ENCODE data around the gene MYRF. TPM values are rescaled to one million over a fixed set of nuclear protein-coding genes. Genes with fewer than 3 reads are reported as not detected.

MYRF gene
- total and polyA plus RNA-seq, 9 of the 15 experiments (the other 6 are each of a cell fraction or from before 2014, with no cell fraction given): 2.3 to 25.8 (median 7.1) TPM

DNA sequence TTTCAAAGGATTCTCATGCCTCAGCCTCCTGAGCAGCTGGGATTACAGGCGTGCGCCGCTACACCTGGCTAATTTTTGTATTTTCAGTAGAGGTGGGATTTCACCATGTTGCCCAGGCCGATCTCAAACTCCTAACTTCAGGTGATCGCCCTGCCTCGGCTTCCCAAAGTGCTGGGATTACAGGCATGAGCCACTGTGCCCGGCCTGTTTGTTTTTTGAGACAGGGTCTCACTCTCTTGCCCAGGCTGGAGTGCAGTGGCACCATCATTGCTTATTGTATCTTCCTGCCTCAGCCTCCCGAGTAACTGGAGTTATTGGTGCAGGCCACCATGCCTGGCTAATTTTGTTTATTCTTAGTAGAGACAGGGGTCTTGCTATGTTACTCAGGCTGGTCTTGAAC, 83.8 kb downstream of the MYRF start (continued):
- no peak for TF ChIP-seq PURB (CRISPR knock-in tag; IDR thresholded peaks at IDR 0.05; ENCODE audit: low read depth)
- no peak for TF ChIP-seq GATAD2B (IDR thresholded peaks at IDR 0.05; ENCODE audit: borderline replicate concordance)
- TF ChIP-seq ZNF699 (CRISPR knock-in tag; IDR thresholded peaks at IDR 0.05; ENCODE audit: insufficient replicate concordance): no peak
- TF ChIP-seq E2F3 (CRISPR knock-in tag; IDR thresholded peaks at IDR 0.05): 0 out of 2 replicates have a peak, but pooled peaks have one; percentile 14
- no peak for TF ChIP-seq ZFP30 (CRISPR knock-in tag; IDR thresholded peaks at IDR 0.05; ENCODE audit: borderline replicate concordance)
- TF ChIP-seq ASH1L (IDR thresholded peaks at IDR 0.05; ENCODE audit: borderline replicate concordance, low read depth, partially characterized antibody): no peak
- 0 out of 2 replicates have a peak, but pooled peaks have one; percentile 15 for TF ChIP-seq ZNF212 (CRISPR knock-in tag; IDR thresholded peaks at IDR 0.05)
- no peak for TF ChIP-seq ELF4 (CRISPR knock-in tag; IDR thresholded peaks at IDR 0.05)
- TF ChIP-seq, protein P1, sequence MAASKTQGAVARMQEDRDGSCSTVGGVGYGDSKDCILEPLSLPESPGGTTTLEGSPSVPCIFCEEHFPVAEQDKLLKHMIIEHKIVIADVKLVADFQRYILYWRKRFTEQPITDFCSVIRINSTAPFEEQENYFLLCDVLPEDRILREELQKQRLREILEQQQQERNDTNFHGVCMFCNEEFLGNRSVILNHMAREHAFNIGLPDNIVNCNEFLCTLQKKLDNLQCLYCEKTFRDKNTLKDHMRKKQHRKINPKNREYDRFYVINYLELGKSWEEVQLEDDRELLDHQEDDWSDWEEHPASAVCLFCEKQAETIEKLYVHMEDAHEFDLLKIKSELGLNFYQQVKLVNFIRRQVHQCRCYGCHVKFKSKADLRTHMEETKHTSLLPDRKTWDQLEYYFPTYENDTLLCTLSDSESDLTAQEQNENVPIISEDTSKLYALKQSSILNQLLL (CRISPR knock-in tag; IDR thresholded peaks at IDR 0.05; ENCODE audit: borderline replicate concordance): no peak
- TF ChIP-seq HMBOX1 (IDR thresholded peaks at IDR 0.05): no peak
- no peak for TF ChIP-seq ID3 (CRISPR knock-in tag; IDR thresholded peaks at IDR 0.05)
- 0 out of 2 replicates have a peak, but pooled peaks have one; percentile 35 for TF ChIP-seq ID3 (tag; IDR thresholded peaks at IDR 0.05)
- TF ChIP-seq LCOR (CRISPR knock-in tag; IDR thresholded peaks at IDR 0.05): no peak
- no peak for TF ChIP-seq KAT2B (IDR thresholded peaks at IDR 0.05; ENCODE audit: low read depth, low read length)
- TF ChIP-seq ZNF121 (CRISPR knock-in tag; conservative IDR thresholded peaks at IDR 0.05): 0 out of 2 replicates have a peak, but pooled peaks have one; percentile 9
- no peak for TF ChIP-seq KAT7 (CRISPR knock-in tag; IDR thresholded peaks at IDR 0.05; ENCODE audit: borderline replicate concordance)
- TF ChIP-seq, protein P2, sequence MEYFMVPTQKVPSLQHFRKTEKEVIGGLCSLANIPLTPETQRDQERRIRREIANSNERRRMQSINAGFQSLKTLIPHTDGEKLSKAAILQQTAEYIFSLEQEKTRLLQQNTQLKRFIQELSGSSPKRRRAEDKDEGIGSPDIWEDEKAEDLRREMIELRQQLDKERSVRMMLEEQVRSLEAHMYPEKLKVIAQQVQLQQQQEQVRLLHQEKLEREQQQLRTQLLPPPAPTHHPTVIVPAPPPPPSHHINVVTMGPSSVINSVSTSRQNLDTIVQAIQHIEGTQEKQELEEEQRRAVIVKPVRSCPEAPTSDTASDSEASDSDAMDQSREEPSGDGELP (CRISPR knock-in tag; IDR thresholded peaks at IDR 0.05; ENCODE audit: borderline replicate concordance): peak; percentile 26; the same call in 1 of the 2 replicates
- TF ChIP-seq PHTF2 (CRISPR knock-in tag; IDR thresholded peaks at IDR 0.05): no peak

All from K562 (cell line).